Stimulated activated CD4-positive, alpha-beta T cell treated with anti-CD3 and anti-CD28 coated beads, Interleukin-1b, Interleukin-23, amount 100 ng/mL, for 24 hours (primary cell): ENCODE data around the gene CAMK1D.

Experiments
- DNase-seq, 4 experiments: peaks; one replicate each; pipeline ENCODE4 v3.0.0-alpha.2; 2020; ENCODE audit warnings: low read depth in 4 of 4, low spot score in 1 of 4

The CAMK1D gene

DNA sequence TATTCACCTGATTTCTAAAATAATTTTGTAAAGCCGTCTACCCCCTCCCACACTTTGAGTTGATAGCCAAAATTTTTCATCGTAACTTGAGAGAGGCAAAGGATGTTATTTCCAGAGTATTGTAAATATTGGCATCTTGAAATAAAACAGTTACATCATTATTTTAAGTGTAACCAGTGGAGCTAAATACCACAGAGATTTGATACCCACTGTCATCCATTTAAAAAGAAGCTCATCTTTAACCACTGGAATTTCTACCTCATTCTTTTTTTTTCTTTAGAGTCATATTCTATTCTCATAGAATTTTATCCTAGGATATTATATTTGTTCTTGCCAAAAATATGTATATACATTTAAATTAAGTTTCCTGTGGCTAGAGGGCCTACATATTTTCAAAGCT is 48.6 kb downstream of the CAMK1D start:
- DNase-seq = no peak

- DNase-seq = no peak
Measured at GRCh38 chr10:12400266-12400931, 51.1 kb downstream of the CAMK1D start.

DNA sequence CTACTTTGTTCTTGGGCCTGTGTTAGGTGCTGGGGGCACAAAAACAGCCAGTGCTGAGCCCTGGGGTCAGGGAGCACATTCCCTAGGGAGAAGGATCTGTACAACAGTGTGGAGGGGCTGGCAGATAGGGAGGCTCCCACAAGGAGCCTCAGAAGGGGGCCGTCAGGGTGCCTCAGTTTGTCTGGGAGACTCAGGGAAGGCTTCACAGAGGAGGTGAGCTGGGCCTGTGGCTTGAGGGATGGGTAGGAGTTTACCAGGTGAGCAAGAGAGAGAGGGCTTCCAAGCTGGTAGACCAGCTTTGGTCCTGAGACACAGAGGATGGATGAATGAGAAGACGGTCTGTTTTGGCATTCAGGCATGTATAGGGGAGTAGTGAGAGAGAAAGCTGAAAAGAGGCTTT is 52.1 kb downstream of the CAMK1D start:
- no peak for DNase-seq

DNA sequence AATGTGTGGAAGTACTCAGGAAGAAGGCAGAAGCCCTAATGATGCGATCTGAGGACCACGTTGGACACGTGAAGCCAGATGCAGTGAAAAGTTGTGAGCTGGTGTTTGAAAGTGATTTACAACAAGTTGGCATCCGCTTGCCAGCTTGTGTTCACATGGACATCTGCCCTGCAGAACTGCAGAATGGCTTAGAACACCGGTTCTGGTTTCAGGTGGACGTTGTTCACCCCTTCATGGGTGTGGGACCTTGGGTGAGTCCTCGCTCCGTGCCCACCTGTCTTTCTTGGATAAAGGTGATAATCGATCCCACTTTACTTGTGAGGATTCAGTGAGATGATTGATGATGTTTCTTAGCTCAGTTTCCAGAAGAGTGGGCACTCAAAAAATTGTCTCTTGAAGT is 53.8 kb downstream of the CAMK1D start:
- DNase-seq = no peak

GRCh38 chr10:12405342-12406320 is 56.3 kb downstream of the CAMK1D start:
- no peak for DNase-seq

DNA sequence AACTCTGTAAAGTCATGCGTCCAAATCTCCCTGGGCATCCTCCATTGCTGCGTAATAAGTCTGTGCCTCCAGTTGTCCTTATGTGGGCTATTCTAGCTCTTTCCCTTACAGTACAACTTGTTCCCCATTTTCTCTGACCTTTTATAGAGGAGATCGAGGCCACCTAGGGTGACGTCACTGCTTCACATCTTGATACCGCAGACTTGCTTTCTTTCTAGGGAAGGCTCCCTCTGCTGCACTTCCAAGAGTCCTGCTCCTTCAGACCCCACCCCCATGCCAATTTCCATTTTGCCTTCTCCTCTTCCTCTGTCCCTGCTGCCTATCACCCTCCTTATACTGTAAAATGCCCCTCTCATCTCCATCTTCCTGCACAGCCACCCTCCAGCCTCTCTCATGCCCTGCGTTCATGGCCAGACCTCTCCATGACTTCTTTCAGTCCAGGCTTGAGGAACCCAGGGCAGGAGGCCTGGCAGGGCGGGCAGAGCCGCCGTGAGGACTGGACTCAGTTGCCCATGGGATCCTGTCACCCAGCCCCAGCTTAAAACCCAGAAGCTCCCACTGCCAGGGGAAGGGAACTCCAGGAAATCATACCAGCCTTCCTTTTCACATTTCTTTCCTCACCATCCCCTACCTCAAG is 57.5 kb downstream of the CAMK1D start:
- DNase-seq = no peak

DNA sequence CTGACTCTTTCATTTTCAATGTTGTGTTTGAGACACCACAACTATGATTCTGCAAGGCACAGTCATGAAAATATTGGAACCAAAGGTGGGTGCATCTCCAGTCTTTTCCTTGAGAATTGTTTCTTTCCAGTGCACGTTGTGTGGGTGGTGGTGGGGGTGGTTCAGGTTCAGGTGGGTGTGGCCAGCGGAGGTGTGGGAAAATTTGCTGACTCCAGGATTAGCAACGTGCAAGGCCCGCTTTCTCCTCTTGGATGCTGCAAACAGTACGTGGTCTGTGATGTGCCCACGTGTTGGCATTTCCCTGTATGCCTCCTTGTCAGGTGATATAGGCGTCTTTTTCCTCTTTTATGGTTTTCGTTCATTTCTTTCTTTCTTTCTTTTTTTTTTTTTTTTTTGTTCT is 59.1 kb downstream of the CAMK1D start:
- DNase-seq = no peak

DNA sequence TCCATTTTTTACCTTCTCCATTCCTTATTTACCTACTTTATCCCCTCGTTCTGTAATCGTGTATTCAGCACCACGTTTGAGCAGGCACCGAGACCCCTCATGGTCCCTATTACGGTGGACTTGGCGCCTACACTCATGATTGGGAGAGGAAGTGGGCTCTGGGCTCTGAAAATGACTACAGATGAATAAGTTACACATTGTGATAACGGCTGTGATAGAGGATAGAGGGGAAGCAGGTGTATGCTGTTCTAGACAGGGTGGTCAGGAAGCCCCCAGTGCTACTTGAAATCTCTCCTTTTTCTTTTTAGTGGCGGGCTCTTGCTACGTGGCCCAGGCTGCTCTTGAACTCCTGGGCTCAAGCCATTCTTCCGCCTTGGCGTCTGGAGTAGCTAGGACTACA is 59.8 kb downstream of the CAMK1D start:
- no peak for DNase-seq

- DNase-seq = no peak
Measured at GRCh38 chr10:12409613-12410012, 60.3 kb downstream of the CAMK1D start.

DNA sequence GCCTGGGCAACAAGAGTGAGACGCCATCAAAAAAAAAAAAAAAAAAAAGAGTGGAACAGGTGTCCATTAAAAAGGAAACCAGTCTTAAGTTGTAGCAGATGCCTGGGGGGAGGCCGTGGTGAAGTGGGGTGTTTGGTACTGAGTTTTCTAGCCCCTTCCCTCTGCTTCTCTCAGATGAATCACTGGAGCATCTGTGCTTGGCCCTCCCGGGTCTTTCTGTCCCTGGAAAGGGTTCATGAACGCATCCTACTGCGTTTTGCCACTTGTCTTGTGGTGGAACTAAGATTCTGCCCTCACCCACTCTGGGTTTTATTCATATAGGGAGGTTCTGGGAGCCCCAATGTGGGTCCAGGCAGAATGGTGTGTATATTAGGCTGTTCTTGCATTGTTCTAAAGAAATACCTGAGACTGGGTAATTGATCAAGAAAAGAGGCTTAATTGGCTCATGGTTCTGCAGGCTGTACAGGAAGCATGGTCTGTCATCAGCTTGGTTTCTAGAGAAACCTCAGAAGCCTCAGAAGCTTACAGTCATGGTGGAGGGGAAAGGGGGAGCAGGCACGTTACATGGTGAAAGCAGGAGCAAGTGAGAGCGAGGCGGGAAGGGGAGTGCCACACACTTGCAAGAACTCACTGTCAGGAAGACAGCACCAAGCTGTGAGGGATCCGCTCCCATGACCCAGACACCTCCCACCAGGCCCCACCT is 63.5 kb downstream of the CAMK1D start:
- peak in 2 of 4 experiments; percentile 9 to 23 for DNase-seq

DNA sequence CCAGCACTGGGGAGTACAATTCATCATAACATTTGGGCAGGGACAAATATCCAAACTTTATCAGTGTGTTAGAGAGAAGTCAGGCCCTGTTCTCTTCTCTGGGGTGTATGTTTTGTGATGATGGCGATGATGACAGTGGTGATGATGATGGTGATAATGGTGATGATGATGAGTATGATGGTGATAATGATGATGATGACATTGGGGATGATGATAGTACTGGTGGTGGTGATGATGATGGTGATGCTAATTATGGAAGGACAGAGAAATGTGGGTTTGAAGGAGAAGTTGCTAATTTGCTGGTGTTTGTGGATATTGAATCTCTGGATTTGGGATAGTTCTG is 64.0 kb downstream of the CAMK1D start:
- no peak for DNase-seq

- DNase-seq = no peak
Measured at GRCh38 chr10:12414278-12414989, 65.1 kb downstream of the CAMK1D start.

DNA sequence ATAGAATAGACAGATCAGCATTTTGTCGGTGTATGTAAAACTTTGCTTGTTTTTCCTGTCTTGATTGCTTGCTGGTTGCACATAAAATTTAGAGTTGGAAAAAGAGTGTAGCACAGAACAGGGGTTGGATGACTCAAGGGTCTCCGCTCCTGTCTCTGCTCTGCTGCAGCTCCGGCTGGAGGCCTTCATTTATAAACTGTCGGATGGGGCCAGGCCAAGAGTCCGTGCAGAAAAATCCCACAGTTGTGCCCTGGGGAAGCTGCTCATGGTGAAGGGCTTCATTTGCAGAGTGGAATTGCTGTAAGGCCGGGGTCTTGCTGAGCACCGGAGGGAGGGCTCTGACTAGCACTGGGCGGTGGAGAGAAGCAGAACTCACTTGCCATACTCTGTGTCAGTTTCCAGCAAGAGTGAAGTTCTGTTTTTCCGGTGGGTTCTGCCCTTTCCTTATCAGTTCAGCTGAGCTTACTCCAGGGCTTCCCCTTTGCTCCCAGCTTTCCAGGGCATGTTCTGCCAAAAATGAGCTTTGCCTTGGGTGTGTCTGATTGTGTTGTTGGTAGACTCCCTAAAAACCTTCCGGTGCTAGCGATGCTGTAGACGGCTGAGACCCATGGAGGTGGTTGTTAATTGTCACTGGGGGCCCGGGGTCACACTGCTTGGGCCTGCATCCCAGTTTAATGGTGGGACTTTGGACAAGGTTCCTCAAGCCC is 67.2 kb downstream of the CAMK1D start:
- DNase-seq = no peak

GRCh38 chr10:12417331-12417730 is 68.0 kb downstream of the CAMK1D start:
- DNase-seq = no peak

GRCh38 chr10:12418000-12418399 is 68.7 kb downstream of the CAMK1D start:
- no peak for DNase-seq

GRCh38 chr10:12418725-12419261 is 69.4 kb downstream of the CAMK1D start:
- DNase-seq = no peak

- DNase-seq = peak; percentile 19 to 73 (median 48)
Measured at GRCh38 chr10:12419262-12419847, 70.0 kb downstream of the CAMK1D start.

- DNase-seq = no peak
Measured at GRCh38 chr10:12420530-12421120, 71.3 kb downstream of the CAMK1D start.

DNA sequence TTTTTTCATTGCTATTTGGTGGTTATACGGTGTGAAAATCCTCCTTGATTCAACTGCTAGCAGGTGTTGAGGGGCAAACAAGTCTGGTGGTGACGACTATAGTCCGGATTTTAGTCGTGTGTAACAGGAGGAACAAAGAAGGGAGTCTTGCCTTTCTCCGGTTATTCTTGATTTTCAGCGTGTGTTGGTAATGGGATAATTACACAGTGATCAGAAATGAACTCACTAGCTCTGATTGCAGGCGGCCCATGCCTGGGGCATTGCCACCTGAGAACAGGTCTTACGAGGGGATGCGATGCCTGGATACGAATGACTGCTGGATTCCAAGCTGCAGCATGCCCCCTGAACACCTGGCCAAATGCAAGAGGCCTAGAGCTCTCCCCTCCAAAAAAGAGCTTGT is 72.8 kb downstream of the CAMK1D start:
- no peak for DNase-seq
